IMR-90 (cell line): ENCODE measurements around the gene OR10J1. TPM values are rescaled to one million over a fixed set of nuclear protein-coding genes. Genes with fewer than 3 reads are reported as not detected.

Source experiments
- ATAC-seq: fragments of 200-7000 bp; cut with Tn5 transposase; 2 replicates; pipeline ENCODE4 v1.9.1; 2020; ENCODE audit warnings: low read depth, mild to moderate bottlenecking, moderate library complexity
- Bru-seq: library from RNA; stranded (reverse); fragments of 400-500 nt; gene quantifications from one replicate; lab custom pipeline; 2021; lab: Mats Ljungman, UMichigan
- BruChase-seq, 2 experiments: library from RNA; stranded (reverse); fragments of 400-500 nt; gene quantifications; one replicate each; lab custom pipeline; 2021; lab: Mats Ljungman, UMichigan
- BruUV-seq: library from RNA; stranded (reverse); fragments of 400-500 nt; replicated peaks from 2 replicates; lab custom pipeline; 2021; lab: Mats Ljungman, UMichigan
- CTCF ChIA-PET: fragments of 300-600 bp; formaldehyde crosslinking; extraction: SDS; loops from one replicate; lab custom pipeline; 2021; ENCODE audit warnings: antibody characterized with exemption; lab: Yijun Ruan, JAX
- POLR2A ChIA-PET: fragments of 300-600 bp; sonication (Branson Sonifier 250); formaldehyde crosslinking; loops from one replicate; lab custom pipeline; 2022; ENCODE audit warnings: antibody characterized with exemption; ENCODE audit not compliant: unreplicated experiment; lab: Charles Lee
- DNase-seq: peaks from one replicate; pipeline ENCODE4 v3.0.0; 2013
- H2AFZ ChIP-seq: replicated peaks from 2 replicates; pipeline ENCODE3; 2013; ENCODE audit warnings: low read length, mild to moderate bottlenecking; ENCODE audit not compliant: poor library complexity
- H2AK5ac ChIP-seq: 2 replicates; pipeline ENCODE4 v1.6.1; 2013; ENCODE audit warnings: low read depth, low read length, inconsistent platforms
- H2AK9ac ChIP-seq: replicated peaks from 2 replicates; pipeline ENCODE3; 2013; ENCODE audit warnings: mild to moderate bottlenecking, low read depth, low read length, moderate library complexity; ENCODE audit not compliant: poor library complexity
- H2BK120ac ChIP-seq: 2 replicates; pipeline ENCODE4 v1.6.1; 2013; ENCODE audit warnings: low read depth, low read length, inconsistent platforms
- H2BK15ac ChIP-seq: 3 replicates; pipeline ENCODE4 v1.6.1; 2013; ENCODE audit warnings: low read depth, low read length, inconsistent platforms
- H2BK20ac ChIP-seq: 2 replicates; pipeline ENCODE4 v1.6.1; 2013; ENCODE audit warnings: low read depth, mild to moderate bottlenecking, inconsistent platforms, low read length, moderate library complexity
- H2BK5ac ChIP-seq: 2 replicates; pipeline ENCODE4 v1.6.1; 2013; ENCODE audit warnings: mild to moderate bottlenecking, low read depth, low read length, inconsistent platforms; ENCODE audit not compliant: poor library complexity, severe bottlenecking
- H3K14ac ChIP-seq: replicated peaks from 2 replicates; pipeline ENCODE4 v1.6.1; 2013; ENCODE audit warnings: low read depth, low read length, inconsistent platforms
- H3K18ac ChIP-seq: 2 replicates; pipeline ENCODE4 v1.6.1; 2013; ENCODE audit warnings: low read depth, low read length, control low read depth
- H3K23ac ChIP-seq: 2 replicates; pipeline ENCODE4 v1.6.1; 2013; ENCODE audit warnings: low read depth, low read length, inconsistent platforms
- H3K27ac ChIP-seq: 2 replicates; pipeline ENCODE4 v1.5.1; 2013; ENCODE audit warnings: mild to moderate bottlenecking, control low read depth, low read length; ENCODE audit not compliant: insufficient read depth
- H3K27me3 ChIP-seq: 2 replicates; pipeline ENCODE4 v1.6.1; 2013; ENCODE audit warnings: low read length; ENCODE audit not compliant: control insufficient read depth, insufficient read depth
- H3K36me3 ChIP-seq: 2 replicates; pipeline ENCODE4 v1.6.1; 2013; ENCODE audit warnings: low read length, mixed read lengths; ENCODE audit not compliant: control insufficient read depth, insufficient read depth
- H3K4ac ChIP-seq: 2 replicates; pipeline ENCODE4 v1.6.1; 2013; ENCODE audit warnings: low read depth, low read length, inconsistent platforms
- H3K4me1 ChIP-seq: 2 replicates; pipeline ENCODE4 v1.6.1; 2013; ENCODE audit warnings: low read length, mixed read lengths; ENCODE audit not compliant: control insufficient read depth, insufficient read depth
- H3K4me2 ChIP-seq: 2 replicates; pipeline ENCODE4 v1.6.1; 2013; ENCODE audit warnings: low read depth, mild to moderate bottlenecking, control low read depth, low read length, moderate library complexity
- H3K4me3 ChIP-seq: 2 replicates; pipeline ENCODE4 v1.5.1; 2013; ENCODE audit warnings: low read depth, mild to moderate bottlenecking, control low read depth, low read length, moderate library complexity; ENCODE audit not compliant: insufficient read depth
- H3K56ac ChIP-seq: 2 replicates; pipeline ENCODE4 v1.6.1; 2013; ENCODE audit warnings: low read length, inconsistent platforms; ENCODE audit not compliant: insufficient read depth; ENCODE audit errors: extremely low read depth
- H3K79me1 ChIP-seq, 2 experiments: 2 replicates each; pipeline ENCODE4 v1.6.1; 2013; ENCODE audit warnings: low read length in 2 of 2, inconsistent platforms in 1 of 2, low read depth in 1 of 2
- H3K9ac ChIP-seq: 2 replicates; pipeline ENCODE4 v1.6.1; 2013; ENCODE audit warnings: low read depth, low read length, control low read depth
- H3K9me1 ChIP-seq: 2 replicates; pipeline ENCODE4 v1.6.1; 2013; ENCODE audit warnings: low read length, inconsistent platforms; ENCODE audit not compliant: insufficient read depth
- H3K9me3 ChIP-seq: 2 replicates; pipeline ENCODE4 v1.6.1; 2013; ENCODE audit warnings: low read length; ENCODE audit not compliant: control insufficient read depth, insufficient read depth
- H4K20me1 ChIP-seq: 2 replicates; pipeline ENCODE4 v1.6.1; 2013; ENCODE audit warnings: low read length, inconsistent platforms; ENCODE audit not compliant: insufficient read depth
- H4K5ac ChIP-seq: 2 replicates; pipeline ENCODE4 v1.6.1; 2013; ENCODE audit warnings: mild to moderate bottlenecking, low read depth, low read length, control low read depth
- H4K8ac ChIP-seq, 2 experiments: 2 replicates each; pipeline ENCODE4 v1.6.1; 2013; ENCODE audit warnings: low read depth in 2 of 2, low read length in 2 of 2, control low read depth in 1 of 2, inconsistent platforms in 1 of 2
- H4K91ac ChIP-seq: 2 replicates; pipeline ENCODE4 v1.6.1; 2013; ENCODE audit warnings: low read depth, low read length, inconsistent platforms; ENCODE audit not compliant: insufficient read depth
- BHLHE40 ChIP-seq: fragments of 150-350 bp; IDR thresholded peaks from 2 replicates; pipeline ENCODE4 v1.6.1; 2016; ENCODE audit warnings: mild to moderate bottlenecking, low read depth, low read length
- CEBPB ChIP-seq: IDR thresholded peaks from 2 replicates; pipeline ENCODE4 v1.6.1; 2012; ENCODE audit warnings: low read depth, low read length, improper control_type of control experiment
- CHD1 ChIP-seq: IDR thresholded peaks from 2 replicates; pipeline ENCODE4 v1.6.1; 2012; ENCODE audit warnings: low read depth, low read length, improper control_type of control experiment
- CTCF ChIP-seq: conservative IDR thresholded peaks from 2 replicates; pipeline ENCODE4 v1.5.1; 2012; ENCODE audit warnings: mild to moderate bottlenecking, low read depth, low read length, improper control_type of control experiment
- ELK1 ChIP-seq: fragments of 150-350 bp; IDR thresholded peaks from 2 replicates; pipeline ENCODE4 v1.6.1; 2016; ENCODE audit warnings: low read depth, mild to moderate bottlenecking, low read length, moderate library complexity, borderline replicate concordance
- FOS ChIP-seq: fragments of 150-350 bp; IDR thresholded peaks from 2 replicates; pipeline ENCODE4 v1.6.1; 2016; ENCODE audit warnings: low read depth, low read length
- MAFK ChIP-seq: IDR thresholded peaks from 2 replicates; pipeline ENCODE4 v1.6.1; 2012; ENCODE audit warnings: low read depth, low read length, improper control_type of control experiment
- MAZ ChIP-seq: IDR thresholded peaks from 2 replicates; pipeline ENCODE4 v1.6.1; 2012; ENCODE audit warnings: low read depth, mild to moderate bottlenecking, low read length, improper control_type of control experiment, moderate library complexity, borderline replicate concordance
- MXI1 ChIP-seq: IDR thresholded peaks from 2 replicates; pipeline ENCODE4 v1.6.1; 2012; ENCODE audit warnings: low read depth, mild to moderate bottlenecking, low read length, moderate library complexity, borderline replicate concordance
- POLR2A ChIP-seq: IDR thresholded peaks from 2 replicates; pipeline ENCODE4 v1.6.1; 2012; ENCODE audit warnings: mild to moderate bottlenecking, low read depth, low read length
- RAD21 ChIP-seq: IDR thresholded peaks from 2 replicates; pipeline ENCODE4 v1.6.1; 2012; ENCODE audit warnings: low read length, improper control_type of control experiment
- RCOR1 ChIP-seq: IDR thresholded peaks from 2 replicates; pipeline ENCODE4 v1.6.1; 2012; ENCODE audit warnings: mild to moderate bottlenecking, low read length, improper control_type of control experiment; ENCODE audit not compliant: insufficient replicate concordance
- RFX5 ChIP-seq: IDR thresholded peaks from 2 replicates; pipeline ENCODE4 v1.8.0; 2012; ENCODE audit warnings: low read depth, mild to moderate bottlenecking, low read length, moderate library complexity
- SMC3 ChIP-seq: fragments of 150-350 bp; IDR thresholded peaks from 2 replicates; pipeline ENCODE4 v1.6.1; 2016; ENCODE audit warnings: low read depth, mild to moderate bottlenecking, antibody characterized with exemption, low read length, moderate library complexity
- USF2 ChIP-seq: fragments of 150-350 bp; IDR thresholded peaks from 2 replicates; pipeline ENCODE4 v1.6.1; 2017; ENCODE audit warnings: mild to moderate bottlenecking, antibody characterized with exemption, low read length, low read depth
- dilution Hi-C: fragments of 300-500 bp; cut with HindIII; formaldehyde crosslinking; loops from one replicate; pipeline ENCODE4 v1.14.3; 2018; ENCODE audit warnings: low sequenced_read_pairs; ENCODE audit not compliant: unreplicated experiment
- in situ Hi-C: fragments of 300-500 bp; cut with MboI; formaldehyde crosslinking; loops from 3 replicates; pipeline ENCODE4 v1.14.3; 2019; ENCODE audit warnings: low sequenced_read_pairs, inconsistent platforms, mixed read lengths
- intact Hi-C: fragments of 100-400 bp; cut with micrococcal nuclease; formaldehyde crosslinking; loops from 2 replicates; pipeline ENCODE4 v1.10.0; 2022
- long read RNA-seq: library from polyadenylated mRNA; unstranded; transcript quantifications from one replicate; pipeline ENCODE4 v2.0.0, GENCODE V29; 2021; ENCODE audit not compliant: unreplicated experiment
- polyA plus RNA-seq, 3 experiments: library from polyadenylated mRNA; depleted of rRNA; stranded (reverse); fragments of >200 nt; gene quantifications; 2 replicates each; pipeline ENCODE4 v1.2.3, GENCODE V29; 2012; ENCODE audit warnings: low replicate concordance in 1 of 3
- total RNA-seq: library from RNA; depleted of rRNA; stranded (reverse); fragments of >200 nt; gene quantifications from 2 replicates; pipeline ENCODE4 v1.2.3, GENCODE V29; 2012; rRNA removed

OR10J1 gene, protein sequence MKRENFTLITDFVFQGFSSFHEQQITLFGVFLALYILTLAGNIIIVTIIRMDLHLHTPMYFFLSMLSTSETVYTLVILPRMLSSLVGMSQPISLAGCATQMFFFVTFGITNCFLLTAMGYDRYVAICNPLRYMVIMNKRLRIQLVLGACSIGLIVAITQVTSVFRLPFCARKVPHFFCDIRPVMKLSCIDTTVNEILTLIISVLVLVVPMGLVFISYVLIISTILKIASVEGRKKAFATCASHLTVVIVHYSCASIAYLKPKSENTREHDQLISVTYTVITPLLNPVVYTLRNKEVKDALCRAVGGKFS
- total RNA-seq (not detected in 2 replicates), polyA plus RNA-seq (2012; rRNA removed) (not detected in 2 replicates), Bru-seq, nascent RNA (not detected), BruChase-seq, experiment 1, labeled RNA remaining after a 6-hour chase (not detected), BruChase-seq, experiment 2, labeled RNA remaining after a 2-hour chase (not detected)
- polyA plus RNA-seq (2012; cell fraction: cytosol; rRNA removed) = not detected in 2 replicates
- not detected in 2 replicates for polyA plus RNA-seq (2012; cell fraction: nucleus; rRNA removed; ENCODE audit: low replicate concordance)
- long read RNA-seq = 0 reads

GRCh38 chr1:159439422-159439821 lies at the start of gene OR10J1:
Gene OR10J1 (plus strand): TSS chr1:159439722. CDS start chr1:159439792, 70 bp downstream.
- no peak within 1 kb of the TSS for H2AFZ ChIP-seq
- no peaks in the 10 kb centered on the region for H3K79me1 ChIP-seq
- H3K4ac ChIP-seq = no peak within 1 kb of the TSS
- H3K4me1 ChIP-seq = no peaks in the 10 kb centered on the region
- in situ Hi-C loops = no loop called here
- no peak within 1 kb of the TSS for H4K5ac ChIP-seq
- no peak within 1 kb of the TSS for H4K8ac ChIP-seq
- no peak within 1 kb of the TSS for H2BK15ac ChIP-seq
- H2AK5ac ChIP-seq = no peak within 1 kb of the TSS
- H4K91ac ChIP-seq = no peak within 1 kb of the TSS
- POLR2A ChIA-PET = no interaction called here
- H3K36me3 ChIP-seq = no peaks in the 10 kb centered on the region
- H3K56ac ChIP-seq = no peak within 1 kb of the TSS
- no peak within 1 kb of the TSS for H3K4me3 ChIP-seq
- no peaks in the 10 kb centered on the region for H4K20me1 ChIP-seq
- BruUV-seq = no TSS peak
- no peak within 1 kb of the TSS for H3K23ac ChIP-seq
- DNase-seq (no peak), ATAC-seq (no peak)
- CTCF ChIA-PET = no interaction called here
- no peak within 1 kb of the TSS for H2BK5ac ChIP-seq
- no peaks in the 10 kb centered on the region for H3K9me1 ChIP-seq
- peaks cover 2% of the 10 kb centered on the region; the same call in 1 of the 2 replicates for H3K9me3 ChIP-seq
- no peak within 1 kb of the TSS for H2BK20ac ChIP-seq
- no peaks in the 10 kb centered on the region for H3K27me3 ChIP-seq
- H3K4me2 ChIP-seq = no peak within 1 kb of the TSS
- H2BK120ac ChIP-seq = no peak within 1 kb of the TSS
- dilution Hi-C loops = no loop called here
- no peak within 1 kb of the TSS for H3K18ac ChIP-seq
- no peak within 1 kb of the TSS for H3K27ac ChIP-seq
- no peak within 1 kb of the TSS for H2AK9ac ChIP-seq
- intact Hi-C loops = no loop called here
- H3K14ac ChIP-seq = no peak within 1 kb of the TSS
- H3K9ac ChIP-seq = no peak within 1 kb of the TSS
- TF ChIP-seq BHLHE40 (no peak), ELK1 (no peak), MAZ (no peak), RFX5 (no peak), SMC3 (no peak), FOS (no peak), CTCF (no peak), POLR2A (no peak), RAD21 (no peak), RCOR1 (no peak), CEBPB (no peak), USF2 (no peak), CHD1 (no peak), MXI1 (no peak), MAFK (no peak)
